Brain microvascular endothelial cell (primary cell): ENCODE results near the gene MRPS5.

Experiments
- DNase-seq: peaks from one replicate; pipeline ENCODE4 v3.0.0-alpha.2; 2020
- H3K27ac ChIP-seq: fragments of 250-450 bp; sonication (Bioruptor Pico); 2 replicates; pipeline ENCODE4 v1.5.1; 2020; ENCODE audit warnings: mild to moderate bottlenecking, moderate library complexity
- H3K27me3 ChIP-seq: fragments of 250-450 bp; sonication (Bioruptor Pico); replicated peaks from 2 replicates; pipeline ENCODE4 v1.5.1; 2020; ENCODE audit warnings: mild to moderate bottlenecking
- H3K36me3 ChIP-seq: fragments of 250-450 bp; sonication (Bioruptor Pico); replicated peaks from 2 replicates; pipeline ENCODE4 v1.5.1; 2020; ENCODE audit warnings: mild to moderate bottlenecking
- H3K4me3 ChIP-seq: 2 replicates; pipeline ENCODE4 v1.5.1; 2011; ENCODE audit warnings: low read depth, mild to moderate bottlenecking, control low read depth, low read length, moderate library complexity
- CTCF ChIP-seq: IDR thresholded peaks from 2 replicates; pipeline ENCODE4 v1.5.1; 2011; ENCODE audit warnings: low read depth, mild to moderate bottlenecking, moderate library complexity, low read length, control low read depth, inconsistent platforms; ENCODE audit errors: missing control alignments
- in situ Hi-C: cut with HindIII; loops from 2 replicates; pipeline ENCODE4 v1.10.0; 2017; ENCODE audit warnings: low sequenced_read_pairs, low pct_ligation_motif_present

Gene MRPS5

GRCh38 chr2:95058466-95058988 is 63.1 kb downstream of the MRPS5 start:
- in situ Hi-C loops = no loop called here
- Histone ChIP-seq H3K36me3 (no peaks in the 10 kb centered on the region), H3K4me3 (no peak overlapping the region), H3K27ac (no peak overlapping the region), H3K27me3 (no peaks in the 10 kb centered on the region)
- DNase-seq = no peak
- TF ChIP-seq CTCF = no peak

DNA sequence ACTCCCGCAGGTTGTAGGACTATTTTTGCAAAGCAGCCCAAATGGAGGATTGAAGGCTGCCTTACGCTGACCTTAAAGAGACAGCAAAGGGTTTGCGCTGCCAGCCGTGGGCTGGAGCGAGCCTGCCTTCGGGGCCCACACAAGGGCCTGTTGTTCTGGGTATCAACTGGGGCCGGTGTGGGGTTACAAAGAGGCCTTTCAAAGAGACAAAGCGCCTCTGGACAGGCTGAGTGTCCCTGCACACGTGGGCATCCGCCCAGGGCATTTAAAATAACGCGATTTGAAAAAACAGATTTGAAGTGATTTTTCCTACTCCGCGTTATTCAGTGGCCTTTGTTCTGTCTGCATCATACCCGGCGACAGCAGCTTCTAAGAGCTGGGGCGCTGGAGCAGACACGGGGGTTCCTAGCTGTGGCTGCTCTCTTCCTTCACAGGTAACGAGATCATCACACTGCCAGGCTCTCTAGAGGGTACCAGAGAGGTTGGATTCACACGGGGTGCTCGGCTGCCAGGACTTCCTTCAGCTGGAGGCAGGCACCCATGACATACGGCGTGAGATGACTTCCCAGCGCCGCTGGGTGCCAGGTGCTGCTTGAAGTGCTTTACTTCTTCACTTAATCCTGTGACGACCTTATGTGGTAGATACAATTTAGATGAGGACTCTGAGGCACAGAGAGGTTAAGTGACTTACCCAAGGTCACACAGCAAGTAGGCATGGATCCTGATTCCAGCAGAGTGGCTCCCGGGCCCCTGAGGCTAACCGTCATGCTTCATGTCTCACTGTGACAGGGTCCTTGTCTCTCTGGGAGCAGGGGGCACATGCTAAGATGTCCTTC is 63.9 kb downstream of the MRPS5 start:
- no peak overlapping the region for H3K27ac ChIP-seq
- TF ChIP-seq CTCF = no peak
- no peaks in the 10 kb centered on the region for H3K27me3 ChIP-seq
- no peak overlapping the region for H3K4me3 ChIP-seq
- no peak for DNase-seq
- in situ Hi-C loops = no loop called here
- no peaks in the 10 kb centered on the region for H3K36me3 ChIP-seq

DNA sequence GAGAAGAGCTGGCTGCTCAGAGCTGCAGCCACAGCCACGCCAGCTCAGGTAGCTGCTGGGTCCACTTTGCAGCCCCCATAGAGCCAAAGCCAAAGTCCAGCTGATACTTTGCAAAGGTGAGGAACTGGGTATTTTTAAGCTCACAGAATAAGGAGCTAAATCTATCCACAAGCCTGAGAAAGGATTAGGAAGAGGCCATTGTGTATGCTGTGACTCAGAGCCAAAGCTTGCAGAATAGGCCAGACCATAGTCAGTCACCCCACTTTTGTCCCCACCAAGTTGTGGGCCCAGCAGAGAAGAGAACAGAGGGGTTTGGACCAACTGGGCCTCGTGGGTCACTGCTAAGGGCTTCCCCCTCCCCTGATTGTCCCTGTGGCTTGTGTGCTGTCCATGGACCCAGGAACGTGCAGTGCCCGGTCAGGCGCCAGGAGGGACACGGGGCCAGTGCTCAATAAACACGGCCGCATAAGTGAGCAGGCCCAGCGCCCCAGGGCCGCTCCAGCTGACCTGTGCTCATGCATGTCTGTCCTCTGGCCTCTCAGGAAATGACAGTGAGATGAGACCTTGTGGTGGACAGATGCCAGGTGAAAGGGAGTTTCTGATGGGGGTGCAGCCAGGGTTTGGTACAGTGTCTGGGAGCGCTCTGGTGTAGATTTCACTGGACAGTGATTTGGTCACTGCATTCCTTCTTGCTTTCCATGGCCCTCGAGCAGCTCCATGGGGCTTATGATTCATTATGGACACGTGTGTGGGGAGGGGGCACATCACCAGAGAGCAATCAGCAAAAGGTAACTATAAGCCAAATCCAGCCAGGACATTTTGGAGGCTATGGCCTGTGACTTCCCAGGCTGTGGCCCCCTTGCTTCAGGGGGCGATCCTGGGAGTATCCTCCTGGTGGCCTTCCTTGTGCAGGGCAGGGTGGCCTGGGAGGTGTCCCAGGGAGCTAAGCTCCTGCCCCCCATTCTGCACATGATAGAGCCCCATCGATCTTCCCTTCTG is 64.8 kb downstream of the MRPS5 start:
- in situ Hi-C loops = no loop called here
- H3K4me3 ChIP-seq = no peak overlapping the region
- no peak for DNase-seq
- TF ChIP-seq CTCF = no peak
- H3K27ac ChIP-seq = no peak overlapping the region
- H3K36me3 ChIP-seq = no peaks in the 10 kb centered on the region
- no peaks in the 10 kb centered on the region for H3K27me3 ChIP-seq

GRCh38 chr2:95056044-95056443 is 65.6 kb downstream of the MRPS5 start:
- Histone ChIP-seq H3K27ac (no peak overlapping the region), H3K4me3 (no peak overlapping the region), H3K27me3 (no peaks in the 10 kb centered on the region), H3K36me3 (no peaks in the 10 kb centered on the region)
- no peak for DNase-seq
- no peak for TF ChIP-seq CTCF
- in situ Hi-C loops = no loop called here

DNA sequence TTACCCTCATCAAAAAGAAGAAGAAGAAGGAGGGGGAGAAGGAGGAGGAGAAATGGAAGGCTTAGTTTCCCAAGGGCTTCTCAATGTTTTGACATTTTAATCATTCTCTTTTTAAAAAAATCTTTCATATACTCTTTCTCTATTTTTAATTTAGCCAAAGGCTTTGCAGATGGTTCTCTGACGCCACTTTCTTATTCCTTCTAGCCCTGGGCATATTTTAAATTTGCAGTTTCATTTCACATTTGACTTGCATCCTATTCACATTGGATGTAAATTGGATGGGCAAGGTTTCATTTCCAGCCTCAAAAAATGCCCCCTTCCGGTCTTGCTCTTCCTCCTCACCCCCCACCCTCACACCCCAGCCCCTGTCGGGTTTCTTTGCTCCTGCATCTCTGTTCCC is 66.3 kb downstream of the MRPS5 start:
- no peak overlapping the region for H3K27ac ChIP-seq
- H3K27me3 ChIP-seq = no peaks in the 10 kb centered on the region
- TF ChIP-seq CTCF = no peak
- no peak overlapping the region for H3K4me3 ChIP-seq
- in situ Hi-C loops = no loop called here
- no peaks in the 10 kb centered on the region for H3K36me3 ChIP-seq
- DNase-seq = no peak
